ENCODE results near the gene GTF3C2. TPM values are rescaled to one million over a fixed set of nuclear protein-coding genes. Genes with fewer than 3 reads are reported as not detected.

GTF3C2 gene
- total RNA-seq, 1 experiment from 2014 or later, result 77.7 TPM

DNA sequence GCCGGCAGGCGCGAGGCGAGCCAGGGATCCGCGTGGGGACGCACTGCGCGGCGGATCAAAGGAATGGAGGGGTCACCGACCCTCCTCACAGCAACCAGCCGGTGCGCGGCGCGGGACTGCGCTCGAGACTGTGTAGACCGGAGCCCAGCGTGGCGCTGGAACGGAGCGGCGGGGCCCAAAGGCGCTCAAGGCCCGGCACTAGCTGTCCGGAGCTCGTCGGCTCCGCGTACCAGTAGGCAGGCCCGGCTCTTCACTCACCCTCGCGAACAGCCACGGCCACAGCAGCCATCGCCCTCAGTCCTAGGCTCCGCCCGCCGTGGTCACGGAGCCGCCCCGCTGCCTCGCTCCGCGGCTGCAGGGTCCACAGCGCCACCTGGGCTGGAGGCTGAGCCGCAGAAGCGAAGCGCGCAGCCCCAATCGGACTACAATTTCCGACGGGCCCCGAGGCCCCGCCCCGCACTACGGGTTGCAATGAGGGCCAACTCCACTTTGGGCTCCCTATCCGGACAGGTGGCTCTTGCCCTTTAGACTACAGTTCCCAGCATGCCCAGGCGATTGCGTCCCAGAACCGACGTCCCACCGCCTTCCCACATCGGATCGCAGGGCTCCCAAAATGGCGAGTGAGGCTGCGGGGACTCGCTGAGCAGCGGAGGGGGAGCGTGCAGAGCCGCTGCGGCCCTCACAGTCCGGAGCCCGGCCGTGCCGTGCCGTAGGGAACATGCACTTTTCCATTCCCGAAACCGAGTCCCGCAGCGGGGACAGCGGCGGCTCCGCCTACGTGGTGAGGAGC, 13.7 kb upstream of the GTF3C2 start, which contains the start of the genes EIF2B4 and SNX17:
Gene EIF2B4 (minus strand): TSS at position 313 of the 790 bp plus-strand sequence. CDS start 24 bp downstream, at position 289.
Gene SNX17 (plus strand): TSS at position 591 of the 790 bp plus-strand sequence. CDS start 128 bp downstream, at position 719.
- in situ Hi-C loops (cut with HindIII; ENCODE audit: low pct_unique_long_range_greater_than_20kb, low sequenced_read_pairs), result no loop called here
- BruUV-seq (replicated peaks), result no TSS peak
- ATAC-seq, result peak; percentile 96

DNA sequence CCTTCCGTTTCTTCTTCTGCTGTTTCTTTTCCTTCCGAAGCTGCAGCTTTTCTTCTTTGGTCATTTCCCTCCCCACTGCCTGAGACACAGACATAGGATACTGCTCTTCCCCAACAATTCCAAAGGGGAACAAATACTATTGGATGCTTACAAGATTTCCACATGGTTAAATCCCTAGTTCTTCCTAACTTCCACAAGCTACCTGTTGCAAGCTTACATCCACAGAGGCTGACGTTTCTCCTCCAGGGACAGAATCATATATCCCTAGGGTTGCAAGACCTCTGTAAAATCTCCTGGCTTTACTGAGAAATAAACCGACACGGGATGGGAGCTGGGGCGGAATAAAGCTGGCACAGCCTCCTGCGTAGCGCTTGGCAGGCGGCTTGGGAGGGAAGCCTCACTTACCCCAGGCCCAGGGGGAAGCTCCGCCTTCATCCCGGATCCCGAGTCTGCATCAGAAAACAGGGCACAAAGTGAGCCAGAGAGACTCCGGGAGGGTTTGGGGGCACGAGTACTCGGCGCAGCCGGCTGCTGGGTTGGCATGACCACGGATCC, 13.0 kb upstream of the GTF3C2 start:
- ChIA-PET POLR2A (interaction anchor here (0.7 to 1.7 kb wide), 2 partner anchors 59 to 156 kb away, joined by 3 to 6 read pairs; no protein-coding TSS in a partner anchor), CTCF (no interaction called here)
- TF ChIP-seq POLR2AphosphoS5 (IDR thresholded peaks at IDR 0.05; ENCODE audit: low read depth, low read length), result no peak
- TF ChIP-seq, protein P1, sequence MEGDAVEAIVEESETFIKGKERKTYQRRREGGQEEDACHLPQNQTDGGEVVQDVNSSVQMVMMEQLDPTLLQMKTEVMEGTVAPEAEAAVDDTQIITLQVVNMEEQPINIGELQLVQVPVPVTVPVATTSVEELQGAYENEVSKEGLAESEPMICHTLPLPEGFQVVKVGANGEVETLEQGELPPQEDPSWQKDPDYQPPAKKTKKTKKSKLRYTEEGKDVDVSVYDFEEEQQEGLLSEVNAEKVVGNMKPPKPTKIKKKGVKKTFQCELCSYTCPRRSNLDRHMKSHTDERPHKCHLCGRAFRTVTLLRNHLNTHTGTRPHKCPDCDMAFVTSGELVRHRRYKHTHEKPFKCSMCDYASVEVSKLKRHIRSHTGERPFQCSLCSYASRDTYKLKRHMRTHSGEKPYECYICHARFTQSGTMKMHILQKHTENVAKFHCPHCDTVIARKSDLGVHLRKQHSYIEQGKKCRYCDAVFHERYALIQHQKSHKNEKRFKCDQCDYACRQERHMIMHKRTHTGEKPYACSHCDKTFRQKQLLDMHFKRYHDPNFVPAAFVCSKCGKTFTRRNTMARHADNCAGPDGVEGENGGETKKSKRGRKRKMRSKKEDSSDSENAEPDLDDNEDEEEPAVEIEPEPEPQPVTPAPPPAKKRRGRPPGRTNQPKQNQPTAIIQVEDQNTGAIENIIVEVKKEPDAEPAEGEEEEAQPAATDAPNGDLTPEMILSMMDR (IDR thresholded peaks at IDR 0.05), result no peak
- TF ChIP-seq, protein P2, sequence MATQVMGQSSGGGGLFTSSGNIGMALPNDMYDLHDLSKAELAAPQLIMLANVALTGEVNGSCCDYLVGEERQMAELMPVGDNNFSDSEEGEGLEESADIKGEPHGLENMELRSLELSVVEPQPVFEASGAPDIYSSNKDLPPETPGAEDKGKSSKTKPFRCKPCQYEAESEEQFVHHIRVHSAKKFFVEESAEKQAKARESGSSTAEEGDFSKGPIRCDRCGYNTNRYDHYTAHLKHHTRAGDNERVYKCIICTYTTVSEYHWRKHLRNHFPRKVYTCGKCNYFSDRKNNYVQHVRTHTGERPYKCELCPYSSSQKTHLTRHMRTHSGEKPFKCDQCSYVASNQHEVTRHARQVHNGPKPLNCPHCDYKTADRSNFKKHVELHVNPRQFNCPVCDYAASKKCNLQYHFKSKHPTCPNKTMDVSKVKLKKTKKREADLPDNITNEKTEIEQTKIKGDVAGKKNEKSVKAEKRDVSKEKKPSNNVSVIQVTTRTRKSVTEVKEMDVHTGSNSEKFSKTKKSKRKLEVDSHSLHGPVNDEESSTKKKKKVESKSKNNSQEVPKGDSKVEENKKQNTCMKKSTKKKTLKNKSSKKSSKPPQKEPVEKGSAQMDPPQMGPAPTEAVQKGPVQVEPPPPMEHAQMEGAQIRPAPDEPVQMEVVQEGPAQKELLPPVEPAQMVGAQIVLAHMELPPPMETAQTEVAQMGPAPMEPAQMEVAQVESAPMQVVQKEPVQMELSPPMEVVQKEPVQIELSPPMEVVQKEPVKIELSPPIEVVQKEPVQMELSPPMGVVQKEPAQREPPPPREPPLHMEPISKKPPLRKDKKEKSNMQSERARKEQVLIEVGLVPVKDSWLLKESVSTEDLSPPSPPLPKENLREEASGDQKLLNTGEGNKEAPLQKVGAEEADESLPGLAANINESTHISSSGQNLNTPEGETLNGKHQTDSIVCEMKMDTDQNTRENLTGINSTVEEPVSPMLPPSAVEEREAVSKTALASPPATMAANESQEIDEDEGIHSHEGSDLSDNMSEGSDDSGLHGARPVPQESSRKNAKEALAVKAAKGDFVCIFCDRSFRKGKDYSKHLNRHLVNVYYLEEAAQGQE (IDR thresholded peaks at IDR 0.05; ENCODE audit: insufficient read depth in 1 of 2, low read depth in 2 of 2, low read length in 1 of 2), result no peak
- no peak for TF ChIP-seq TCF7L2 (IDR thresholded peaks at IDR 0.05; ENCODE audit: low read depth, low read length)
- no peak for TF ChIP-seq SIN3A (IDR thresholded peaks at IDR 0.05; ENCODE audit: borderline replicate concordance, insufficient read depth, low read depth, low read length)
- intact Hi-C loops (cut with micrococcal nuclease; ENCODE audit: unreplicated experiment), result no loop called here
- Histone ChIP-seq H3K4me1 (ENCODE audit: control insufficient read depth, insufficient read depth, low read length) (peaks cover 18% of the 10 kb centered on the region), H3K9me3 (ENCODE audit: control insufficient read depth, insufficient read depth, low read depth, low read length) (no peaks in the 10 kb centered on the region), H3K27me3 (ENCODE audit: control insufficient read depth, insufficient read depth, low read length) (no peaks in the 10 kb centered on the region), H3K36me3 (ENCODE audit: control insufficient read depth, insufficient read depth, low read length) (peaks cover 19% of the 10 kb centered on the region), H3K27ac (ENCODE audit: low read length) (peak overlapping the region; percentile 94), H3K4me3 (ENCODE audit: low read depth in 2 of 2, low read length in 2 of 2) (peak overlapping the region; percentile 97 to 99)
- DNase-seq (ENCODE audit: low read depth, low spot score) (no peak), ATAC-seq (peak; percentile 67)
- in situ Hi-C loops (cut with HindIII; ENCODE audit: low pct_unique_long_range_greater_than_20kb, low sequenced_read_pairs), result no loop called here
- BruUV-seq (replicated peaks), result no TSS peak

More for the DNA sequence above, 13.7 kb upstream of the GTF3C2 start, which contains the start of the genes EIF2B4 and SNX17:
- POLR2A ChIA-PET, result interaction anchor here (0.7 to 1.7 kb wide), 2 partner anchors 60 to 155 kb away, joined by 3 to 6 read pairs; no protein-coding TSS in a partner anchor
- Histone ChIP-seq H3K4me3 (ENCODE audit: low read depth in 2 of 2, low read length in 2 of 2) (peak within 1 kb of the TSS; percentile 97 to 99), H3K36me3 (ENCODE audit: control insufficient read depth, insufficient read depth, low read length) (peaks cover 19% of the 10 kb centered on the region), H3K9me3 (ENCODE audit: control insufficient read depth, insufficient read depth, low read depth, low read length) (no peaks in the 10 kb centered on the region), H3K4me1 (ENCODE audit: control insufficient read depth, insufficient read depth, low read length) (peaks cover 18% of the 10 kb centered on the region), H3K27me3 (ENCODE audit: control insufficient read depth, insufficient read depth, low read length) (no peaks in the 10 kb centered on the region), H3K27ac (ENCODE audit: low read length) (peak within 1 kb of the TSS; percentile 94)
- intact Hi-C loops (cut with micrococcal nuclease; ENCODE audit: unreplicated experiment), result no loop called here
- TF ChIP-seq TCF7L2 (IDR thresholded peaks at IDR 0.05; ENCODE audit: low read depth, low read length) (peak; percentile 100), SIN3A (IDR thresholded peaks at IDR 0.05; ENCODE audit: borderline replicate concordance, insufficient read depth, low read depth, low read length) (peak; percentile 67; the same call in 1 of the 2 replicates), POLR2AphosphoS5 (IDR thresholded peaks at IDR 0.05; ENCODE audit: low read depth, low read length) (peak; percentile 87; the same call in 1 of the 2 replicates)
- TF ChIP-seq, protein P1 (IDR thresholded peaks at IDR 0.05), result peak; percentile 97
- TF ChIP-seq, protein P2 (IDR thresholded peaks at IDR 0.05; ENCODE audit: insufficient read depth in 1 of 2, low read depth in 2 of 2, low read length in 1 of 2), result peak in 1 of 2 experiments; percentile 49; a peak in 1 of 4 replicates
- CTCF ChIA-PET, result no interaction called here
- DNase-seq (ENCODE audit: low read depth, low spot score), result peak; percentile 99

Measured in Panc1 (cell line).